Activated naive CD8-positive, alpha-beta T cell (primary cell): ENCODE data around the gene LRRC3B.

Experiments used
- H3K27ac Mint-ChIP-seq: one replicate; pipeline ENCODE4 v1.8.0; 2021; ENCODE audit warnings: mixed read lengths
- H3K27me3 Mint-ChIP-seq: one replicate; pipeline ENCODE4 v1.8.0; 2021; ENCODE audit warnings: mixed read lengths
- H3K36me3 Mint-ChIP-seq: one replicate; pipeline ENCODE4 v1.8.0; 2021; ENCODE audit warnings: mixed read lengths
- H3K4me1 Mint-ChIP-seq: one replicate; pipeline ENCODE4 v1.8.0; 2021; ENCODE audit warnings: low read depth, mixed read lengths
- H3K4me3 Mint-ChIP-seq: one replicate; pipeline ENCODE4 v1.8.0; 2021; ENCODE audit warnings: mild to moderate bottlenecking, mixed read lengths
- H3K9me3 Mint-ChIP-seq: one replicate; pipeline ENCODE4 v1.8.0; 2021; ENCODE audit warnings: low read depth, mixed read lengths

The LRRC3B gene

DNA sequence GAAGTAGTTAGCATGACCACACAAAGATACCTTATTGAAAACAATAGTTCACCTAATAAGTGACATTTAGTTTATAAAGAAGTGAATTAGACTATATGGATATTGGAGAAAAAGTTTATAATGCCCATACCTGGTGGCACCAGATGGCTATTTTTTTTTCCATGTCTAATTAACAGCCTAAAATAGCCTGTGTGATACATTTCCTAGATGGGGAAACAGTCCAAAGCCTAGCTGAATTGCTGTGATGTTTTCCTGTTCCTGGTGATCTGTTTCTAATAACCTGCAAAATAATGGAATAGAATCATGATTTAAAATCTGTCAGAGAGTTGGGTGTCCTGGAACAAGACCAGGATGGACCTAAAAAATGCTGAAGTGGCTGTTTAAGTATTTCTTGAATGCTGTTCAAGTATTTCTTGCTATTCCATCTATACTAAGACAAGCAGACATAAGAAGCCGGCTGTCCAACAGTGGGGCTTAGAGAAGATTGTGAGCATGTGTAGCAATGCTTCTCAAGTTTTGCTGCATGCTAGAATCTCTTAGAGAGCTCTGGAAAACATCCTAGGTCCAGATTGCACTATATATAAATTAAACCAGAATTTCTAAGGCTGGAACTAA, 31.3 kb downstream of the LRRC3B start:
- Mint-ChIP-seq H3K27ac (no peak overlapping the region), H3K27me3 (no peaks in the 10 kb centered on the region), H3K4me3 (no peak overlapping the region), H3K9me3 (no peaks in the 10 kb centered on the region), H3K36me3 (no peaks in the 10 kb centered on the region), H3K4me1 (no peaks in the 10 kb centered on the region)

DNA sequence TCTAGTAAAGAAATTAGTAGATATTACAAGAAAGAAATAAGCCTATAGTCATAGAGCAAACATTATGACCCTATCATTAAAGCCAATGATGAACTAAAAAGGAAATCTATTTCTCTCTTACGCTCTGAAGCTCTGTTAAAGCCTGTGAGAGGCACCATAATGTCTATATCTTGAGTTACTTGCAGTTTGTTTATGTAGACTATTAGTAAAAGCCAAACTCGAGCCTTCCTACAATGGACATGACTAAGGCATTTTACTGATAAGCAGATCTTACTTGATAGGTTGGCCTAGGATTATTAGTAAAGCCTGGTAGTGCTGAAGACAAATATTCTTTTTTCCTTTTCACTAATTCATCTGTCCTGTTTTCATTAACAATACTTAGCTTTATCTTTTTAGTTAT, 32.7 kb downstream of the LRRC3B start:
- H3K4me1 Mint-ChIP-seq = no peaks in the 10 kb centered on the region
- H3K36me3 Mint-ChIP-seq = no peaks in the 10 kb centered on the region
- no peak overlapping the region for H3K27ac Mint-ChIP-seq
- H3K9me3 Mint-ChIP-seq = no peaks in the 10 kb centered on the region
- no peaks in the 10 kb centered on the region for H3K27me3 Mint-ChIP-seq
- H3K4me3 Mint-ChIP-seq = no peak overlapping the region

DNA sequence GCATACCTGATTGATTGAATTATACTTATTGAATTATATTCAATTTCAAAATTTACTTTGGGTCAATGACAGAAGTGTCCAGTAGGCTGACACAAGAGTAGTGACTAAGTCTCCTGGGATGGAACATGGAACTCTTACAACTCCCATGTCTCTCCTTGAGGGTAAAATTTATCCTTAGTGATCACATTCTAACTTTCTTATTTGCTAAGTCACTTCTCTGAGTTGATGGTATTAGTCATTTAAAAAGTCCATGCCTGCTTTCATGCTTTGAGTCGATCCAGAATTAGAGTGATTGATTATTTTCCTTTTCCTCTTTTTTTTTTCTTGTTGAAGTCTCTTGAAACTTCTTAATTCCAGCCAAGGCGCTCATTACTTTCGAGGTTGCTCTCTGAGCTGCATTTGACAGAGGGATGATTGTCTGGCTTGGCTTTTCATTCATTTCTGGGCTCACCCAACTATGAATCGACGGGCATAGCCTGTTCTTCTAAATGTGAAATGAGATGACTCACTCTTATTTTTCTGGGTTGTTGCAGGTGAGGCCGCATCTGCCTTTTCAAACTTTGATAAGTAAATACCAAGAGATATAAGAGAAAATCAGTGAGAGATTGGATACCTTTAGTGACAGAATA, 34.9 kb downstream of the LRRC3B start:
- no peak overlapping the region for H3K27ac Mint-ChIP-seq
- no peaks in the 10 kb centered on the region for H3K27me3 Mint-ChIP-seq
- H3K4me3 Mint-ChIP-seq = no peak overlapping the region
- no peaks in the 10 kb centered on the region for H3K4me1 Mint-ChIP-seq
- H3K36me3 Mint-ChIP-seq = no peaks in the 10 kb centered on the region
- H3K9me3 Mint-ChIP-seq = no peaks in the 10 kb centered on the region

DNA sequence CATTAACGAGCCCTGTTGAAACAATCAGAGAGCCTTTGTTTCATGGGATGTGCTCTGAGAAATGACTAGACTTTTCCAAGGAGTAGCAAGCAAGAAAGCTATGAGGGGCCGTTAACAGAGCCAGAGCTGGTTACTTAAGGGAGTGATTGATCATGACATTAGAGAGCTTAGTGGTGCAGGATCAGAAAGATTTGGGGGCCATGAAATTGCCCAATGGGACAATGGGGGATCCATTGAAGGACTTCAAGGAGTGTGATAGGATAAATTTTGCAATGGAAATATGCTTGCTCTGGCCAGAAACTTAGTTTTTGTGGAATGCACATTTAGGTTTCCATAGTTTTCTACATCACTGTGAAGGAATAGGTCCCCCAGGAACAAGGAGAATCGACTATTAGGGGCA, 45.6 kb downstream of the LRRC3B start:
- H3K4me1 Mint-ChIP-seq = no peaks in the 10 kb centered on the region
- H3K36me3 Mint-ChIP-seq = no peaks in the 10 kb centered on the region
- H3K9me3 Mint-ChIP-seq = no peaks in the 10 kb centered on the region
- no peaks in the 10 kb centered on the region for H3K27me3 Mint-ChIP-seq
- H3K27ac Mint-ChIP-seq = no peak overlapping the region
- H3K4me3 Mint-ChIP-seq = no peak overlapping the region

DNA sequence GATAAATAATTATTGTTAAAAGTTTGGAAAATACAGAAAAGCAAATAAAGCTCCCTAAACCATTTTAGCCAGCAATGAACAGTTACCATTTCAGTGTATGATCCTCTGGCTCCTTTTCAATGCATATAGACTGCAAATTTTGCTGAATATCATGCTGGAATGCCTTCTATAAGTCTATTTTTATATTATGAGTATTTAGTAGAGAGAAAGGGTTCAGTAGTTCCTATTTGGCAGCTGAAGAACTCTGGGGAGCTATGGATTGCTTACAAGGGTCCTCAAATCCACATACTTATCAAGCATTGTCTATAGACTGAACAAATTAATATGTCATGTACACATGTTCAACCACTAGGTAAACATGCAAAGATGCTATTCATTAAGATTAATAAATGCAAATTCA, 46.1 kb downstream of the LRRC3B start:
- Mint-ChIP-seq H3K36me3 (no peaks in the 10 kb centered on the region), H3K9me3 (no peaks in the 10 kb centered on the region), H3K27me3 (no peaks in the 10 kb centered on the region), H3K4me3 (no peak overlapping the region), H3K27ac (no peak overlapping the region), H3K4me1 (no peaks in the 10 kb centered on the region)

DNA sequence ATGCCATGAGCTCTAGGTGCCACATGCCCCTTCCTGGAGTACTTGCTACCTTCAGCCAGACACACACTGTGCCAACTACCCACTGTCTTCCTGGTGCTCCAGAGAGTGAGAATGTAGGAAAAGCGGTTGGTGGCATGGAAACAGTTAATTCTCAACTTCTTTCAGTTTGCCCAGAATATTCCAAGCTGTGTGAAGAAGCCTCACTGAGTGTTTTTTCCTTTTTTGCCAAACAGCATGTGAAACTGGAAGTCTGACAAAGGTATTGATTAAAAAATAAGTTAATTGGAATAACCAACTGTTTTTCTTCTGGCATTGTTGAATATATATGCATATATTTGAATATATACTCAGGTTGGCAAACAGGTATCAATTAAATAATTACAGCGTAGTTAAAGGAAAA, 52.8 kb downstream of the LRRC3B start:
- Mint-ChIP-seq H3K4me1 (no peaks in the 10 kb centered on the region), H3K9me3 (no peaks in the 10 kb centered on the region), H3K36me3 (no peaks in the 10 kb centered on the region), H3K27ac (no peak overlapping the region), H3K4me3 (no peak overlapping the region), H3K27me3 (no peaks in the 10 kb centered on the region)

DNA sequence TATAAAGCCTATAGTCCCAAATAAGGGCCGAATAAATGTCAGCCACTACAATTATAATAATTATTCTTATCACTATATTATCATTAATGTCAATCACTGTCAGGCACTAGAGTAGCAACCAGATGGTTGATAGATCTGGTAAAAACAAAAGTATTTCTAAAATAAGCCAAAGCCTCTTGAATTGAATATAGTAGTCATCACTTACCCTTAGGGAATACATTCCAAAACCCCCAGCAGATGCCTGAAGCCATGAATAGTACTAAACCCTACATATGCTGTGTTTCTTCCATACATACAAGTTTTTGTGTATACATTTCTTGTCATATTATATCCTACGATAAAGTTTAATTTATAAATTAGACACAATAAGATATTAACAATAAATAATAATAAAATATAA, 59.1 kb downstream of the LRRC3B start:
- Mint-ChIP-seq H3K27ac (no peak overlapping the region), H3K4me3 (no peak overlapping the region), H3K9me3 (no peaks in the 10 kb centered on the region), H3K36me3 (no peaks in the 10 kb centered on the region), H3K4me1 (no peaks in the 10 kb centered on the region), H3K27me3 (no peaks in the 10 kb centered on the region)

DNA sequence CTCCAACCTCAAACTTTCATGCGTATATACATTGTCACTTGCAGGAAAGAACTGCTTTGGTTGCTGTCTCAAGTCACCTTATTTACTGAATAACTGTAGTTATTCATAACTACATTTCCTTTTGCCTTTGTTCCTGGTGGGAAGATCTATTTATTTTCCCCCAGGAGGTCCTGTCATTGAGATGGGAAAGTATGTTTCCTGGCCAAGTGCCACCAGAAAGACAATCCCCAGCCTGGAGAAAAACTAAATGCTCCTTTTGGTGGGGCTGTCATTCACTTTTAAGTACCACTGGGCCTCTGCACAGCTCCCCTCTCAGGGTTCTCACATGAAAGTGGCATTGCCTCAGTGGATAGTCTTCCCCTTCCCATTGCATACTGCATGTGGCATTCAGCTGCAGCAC, 59.8 kb downstream of the LRRC3B start:
- Mint-ChIP-seq H3K4me1 (no peaks in the 10 kb centered on the region), H3K9me3 (no peaks in the 10 kb centered on the region), H3K4me3 (no peak overlapping the region), H3K27ac (no peak overlapping the region), H3K36me3 (no peaks in the 10 kb centered on the region), H3K27me3 (no peaks in the 10 kb centered on the region)

DNA sequence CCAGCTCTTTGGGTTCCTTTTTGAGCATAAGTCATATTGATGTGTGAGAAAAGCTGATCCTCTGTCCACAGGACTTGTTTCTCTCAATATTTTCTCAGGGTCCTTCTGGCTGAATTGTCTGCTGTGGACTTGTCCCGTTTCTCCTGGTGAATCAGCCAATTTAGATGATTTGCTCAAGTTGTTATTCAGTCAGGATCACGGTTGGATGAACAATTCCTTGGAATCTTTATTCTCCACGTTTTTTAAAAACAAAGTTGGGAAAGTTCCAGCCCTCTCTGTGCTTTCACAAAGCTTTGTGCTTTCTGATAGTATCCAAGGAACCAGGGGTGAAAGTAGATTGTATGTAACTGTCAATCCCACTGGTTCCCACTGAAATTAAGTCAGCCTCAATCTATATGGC, 61.3 kb downstream of the LRRC3B start:
- Mint-ChIP-seq H3K4me3 (no peak overlapping the region), H3K27me3 (no peaks in the 10 kb centered on the region), H3K36me3 (no peaks in the 10 kb centered on the region), H3K27ac (no peak overlapping the region), H3K9me3 (no peaks in the 10 kb centered on the region), H3K4me1 (no peaks in the 10 kb centered on the region)

DNA sequence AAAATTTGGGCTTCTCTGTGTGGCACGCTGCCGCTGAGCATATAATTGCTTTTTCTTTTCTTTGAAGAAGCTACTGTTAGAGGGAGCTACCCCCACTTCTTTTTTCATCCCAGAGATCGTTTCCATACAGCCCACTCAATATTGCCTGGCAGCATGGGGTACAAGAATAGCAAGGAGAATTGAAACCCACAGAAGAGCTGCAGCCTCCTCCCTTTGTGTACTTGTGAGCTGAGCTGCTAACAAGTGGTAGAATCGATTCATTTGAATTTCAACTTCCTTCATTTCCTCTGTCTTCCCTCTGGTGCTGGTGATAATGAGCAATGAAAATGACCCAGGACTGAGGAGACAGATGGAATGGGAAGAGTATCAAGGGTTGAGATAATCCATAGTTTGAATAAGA, 64.9 kb downstream of the LRRC3B start:
- Mint-ChIP-seq H3K27ac (no peak overlapping the region), H3K4me3 (no peak overlapping the region), H3K4me1 (no peaks in the 10 kb centered on the region), H3K36me3 (no peaks in the 10 kb centered on the region), H3K27me3 (no peaks in the 10 kb centered on the region), H3K9me3 (no peaks in the 10 kb centered on the region)

DNA sequence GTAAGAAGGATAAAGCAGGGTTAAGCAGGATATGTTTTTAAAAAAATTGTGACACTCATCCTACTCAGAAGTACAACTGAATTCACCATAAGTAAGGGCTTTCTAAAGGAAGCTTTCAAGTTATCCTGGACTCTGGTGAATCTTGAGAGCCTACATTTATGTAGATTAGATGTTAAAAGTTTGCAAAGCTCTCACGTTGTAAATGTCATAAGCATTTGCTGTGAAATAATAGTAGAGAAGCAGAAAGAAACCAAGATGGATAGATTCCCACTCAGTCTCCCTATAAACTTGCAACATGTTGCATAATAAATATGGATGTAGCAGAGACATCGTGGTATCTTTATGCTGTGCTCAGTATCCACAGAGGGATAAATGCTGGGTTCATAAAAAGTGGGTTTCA, 77.0 kb downstream of the LRRC3B start:
- H3K27me3 Mint-ChIP-seq = no peaks in the 10 kb centered on the region
- H3K27ac Mint-ChIP-seq = no peak overlapping the region
- no peak overlapping the region for H3K4me3 Mint-ChIP-seq
- no peaks in the 10 kb centered on the region for H3K36me3 Mint-ChIP-seq
- H3K4me1 Mint-ChIP-seq = no peaks in the 10 kb centered on the region
- peaks cover 8% of the 10 kb centered on the region for H3K9me3 Mint-ChIP-seq

DNA sequence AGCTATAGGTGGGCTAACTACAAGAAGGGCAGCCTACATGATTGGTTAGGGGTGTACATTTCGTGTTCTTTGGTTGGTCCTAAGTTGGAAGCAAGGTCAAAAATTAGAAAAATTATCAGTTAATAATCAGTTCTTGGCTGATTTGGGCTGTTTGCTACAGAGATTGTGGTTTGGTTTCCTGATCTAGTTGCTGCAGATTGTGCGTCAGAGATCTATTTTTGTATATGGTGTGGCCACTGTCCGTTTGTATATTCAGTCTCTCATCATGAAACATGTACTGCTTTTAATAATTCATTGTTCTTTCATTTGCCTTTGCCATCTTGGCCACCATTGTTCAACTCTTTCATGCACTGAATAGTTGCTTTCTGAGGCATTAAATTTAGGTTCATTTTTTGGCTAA, 80.9 kb downstream of the LRRC3B start:
- Mint-ChIP-seq H3K9me3 (peaks cover 8% of the 10 kb centered on the region), H3K36me3 (no peaks in the 10 kb centered on the region), H3K27me3 (no peaks in the 10 kb centered on the region), H3K4me1 (no peaks in the 10 kb centered on the region), H3K27ac (no peak overlapping the region), H3K4me3 (no peak overlapping the region)

DNA sequence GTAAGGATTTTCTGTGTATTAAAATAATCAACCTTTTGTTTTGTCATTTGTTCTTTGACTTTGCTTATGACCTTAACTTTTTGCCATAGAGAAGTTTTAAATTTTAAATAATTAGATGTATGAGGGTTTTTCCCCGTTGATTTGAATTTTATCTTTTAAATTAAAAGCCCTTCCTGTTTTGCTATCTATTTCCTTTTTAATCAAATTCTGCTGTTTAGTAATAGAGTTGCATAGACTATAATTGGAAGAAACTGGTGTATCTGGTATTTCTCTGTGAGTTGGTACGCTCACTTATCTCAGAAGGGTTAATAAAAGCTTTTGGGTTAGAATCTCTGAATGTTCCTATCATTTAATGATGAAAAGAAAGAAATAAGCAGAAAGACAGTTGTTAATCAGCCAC, 82.2 kb downstream of the LRRC3B start:
- Mint-ChIP-seq H3K9me3 (peaks cover 8% of the 10 kb centered on the region), H3K36me3 (no peaks in the 10 kb centered on the region), H3K4me1 (no peaks in the 10 kb centered on the region), H3K27me3 (no peaks in the 10 kb centered on the region), H3K27ac (no peak overlapping the region), H3K4me3 (no peak overlapping the region)

DNA sequence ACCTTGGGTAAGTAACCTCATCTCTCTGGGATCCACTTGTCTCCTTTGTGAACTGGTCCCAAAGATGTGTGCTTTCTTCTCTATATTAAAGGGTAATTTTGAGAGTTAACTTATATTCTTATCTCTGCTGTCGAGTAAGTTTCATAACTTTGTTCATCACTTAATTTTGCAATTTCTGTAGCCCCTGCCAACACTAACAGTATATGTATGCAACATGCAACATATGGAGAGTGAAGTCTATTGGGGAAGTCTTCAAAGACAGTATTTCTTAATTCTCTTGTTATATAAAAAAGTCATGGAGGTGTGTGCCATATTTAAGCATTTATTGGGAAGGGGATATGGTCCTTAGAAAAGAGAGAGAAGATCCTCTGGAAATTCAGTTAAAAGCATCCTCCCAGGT, 85.9 kb downstream of the LRRC3B start:
- Mint-ChIP-seq H3K27me3 (no peaks in the 10 kb centered on the region), H3K9me3 (peaks cover 4% of the 10 kb centered on the region), H3K36me3 (no peaks in the 10 kb centered on the region), H3K4me3 (no peak overlapping the region), H3K4me1 (no peaks in the 10 kb centered on the region), H3K27ac (no peak overlapping the region)

DNA sequence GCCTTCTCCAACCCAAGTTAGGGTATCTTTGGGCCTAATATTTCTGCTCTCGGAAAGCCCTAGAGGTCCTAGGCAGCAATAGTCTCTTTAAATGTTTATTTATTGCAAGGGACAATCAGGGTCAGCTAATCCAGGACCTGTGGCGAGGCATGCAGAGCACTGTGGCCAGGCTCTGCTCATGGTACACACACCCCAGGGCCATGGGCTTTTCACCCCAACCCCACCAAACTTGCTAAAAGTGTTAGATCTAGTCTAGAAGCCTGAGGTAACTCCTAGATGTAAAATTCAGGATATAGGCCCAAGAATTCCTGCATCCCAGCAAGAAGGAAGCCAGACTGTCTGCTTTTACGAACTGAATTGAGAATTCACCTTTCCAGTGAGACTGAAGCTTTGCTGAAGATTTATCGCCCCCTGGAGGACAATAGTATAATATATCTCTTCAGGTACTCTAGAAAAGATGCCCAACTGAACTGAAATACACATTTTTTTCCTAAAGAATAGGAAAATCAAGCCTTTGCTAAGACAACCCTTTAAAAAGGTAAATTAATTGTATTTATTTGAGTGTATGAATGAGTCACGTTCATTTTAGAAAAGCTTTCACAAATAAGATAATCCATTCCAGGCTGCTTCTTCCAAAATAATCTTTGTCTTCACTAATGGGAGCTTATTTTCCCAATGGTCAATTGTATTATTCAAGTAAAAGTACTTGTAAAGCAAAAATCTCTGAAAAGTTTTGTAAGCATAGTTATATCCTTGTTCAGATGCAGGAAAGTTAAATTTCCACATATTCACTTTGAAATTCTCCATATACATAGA, 89.8 kb downstream of the LRRC3B start:
- H3K4me3 Mint-ChIP-seq = no peak overlapping the region
- no peak overlapping the region for H3K27ac Mint-ChIP-seq
- H3K27me3 Mint-ChIP-seq = peaks cover 2% of the 10 kb centered on the region
- H3K4me1 Mint-ChIP-seq = no peaks in the 10 kb centered on the region
- H3K36me3 Mint-ChIP-seq = no peaks in the 10 kb centered on the region
- peaks cover 3% of the 10 kb centered on the region for H3K9me3 Mint-ChIP-seq
